Measurements from ENCODE around the gene SMAD3.

Gene SMAD3

DNA sequence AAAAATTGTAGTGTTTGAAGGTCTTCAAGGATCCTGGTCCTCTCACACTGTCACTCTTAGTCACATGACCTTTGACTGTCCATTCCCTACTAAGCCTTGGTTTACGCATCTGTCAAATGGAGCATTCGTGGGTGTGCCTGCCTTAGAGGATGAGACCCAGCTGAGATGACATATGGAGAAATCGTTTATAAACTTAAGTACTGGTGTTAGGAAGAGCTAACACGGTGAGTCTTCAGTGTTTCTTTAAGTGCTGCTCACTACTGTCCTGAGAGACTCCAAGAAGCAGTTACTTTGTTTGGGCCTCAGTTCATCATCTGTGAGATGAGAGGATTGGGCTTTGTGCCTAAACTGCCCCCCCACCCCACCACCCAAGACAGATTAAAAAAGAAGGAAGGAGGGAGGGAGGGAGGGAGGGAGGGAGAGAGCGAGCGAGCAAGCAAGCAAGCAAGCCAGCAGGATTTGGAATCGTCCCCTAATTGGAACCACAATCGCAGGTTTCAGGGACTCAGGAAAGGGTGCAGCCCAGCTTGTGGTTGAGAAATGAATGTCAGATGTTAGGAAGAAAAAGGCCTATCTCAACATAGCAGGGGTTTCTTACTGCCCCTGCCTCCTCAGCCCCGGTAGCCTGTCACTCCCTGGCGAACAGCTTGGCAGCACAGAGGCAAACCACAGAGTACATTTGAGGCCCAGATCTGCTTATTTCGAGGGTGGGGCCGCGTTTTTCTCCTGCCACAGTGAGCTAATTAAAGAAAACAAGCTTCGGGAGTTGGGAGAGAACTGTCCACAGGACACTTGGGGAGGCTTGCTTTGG, 32.7 kb downstream of the SMAD3 start:
- DNase-seq: no peak

- DNase-seq: no peak
Observed at GRCh38 chr15:67098768-67099282, 33.4 kb downstream of the SMAD3 start.

GRCh38 chr15:67100124-67100791, 34.9 kb downstream of the SMAD3 start:
- DNase-seq: no peak

DNA sequence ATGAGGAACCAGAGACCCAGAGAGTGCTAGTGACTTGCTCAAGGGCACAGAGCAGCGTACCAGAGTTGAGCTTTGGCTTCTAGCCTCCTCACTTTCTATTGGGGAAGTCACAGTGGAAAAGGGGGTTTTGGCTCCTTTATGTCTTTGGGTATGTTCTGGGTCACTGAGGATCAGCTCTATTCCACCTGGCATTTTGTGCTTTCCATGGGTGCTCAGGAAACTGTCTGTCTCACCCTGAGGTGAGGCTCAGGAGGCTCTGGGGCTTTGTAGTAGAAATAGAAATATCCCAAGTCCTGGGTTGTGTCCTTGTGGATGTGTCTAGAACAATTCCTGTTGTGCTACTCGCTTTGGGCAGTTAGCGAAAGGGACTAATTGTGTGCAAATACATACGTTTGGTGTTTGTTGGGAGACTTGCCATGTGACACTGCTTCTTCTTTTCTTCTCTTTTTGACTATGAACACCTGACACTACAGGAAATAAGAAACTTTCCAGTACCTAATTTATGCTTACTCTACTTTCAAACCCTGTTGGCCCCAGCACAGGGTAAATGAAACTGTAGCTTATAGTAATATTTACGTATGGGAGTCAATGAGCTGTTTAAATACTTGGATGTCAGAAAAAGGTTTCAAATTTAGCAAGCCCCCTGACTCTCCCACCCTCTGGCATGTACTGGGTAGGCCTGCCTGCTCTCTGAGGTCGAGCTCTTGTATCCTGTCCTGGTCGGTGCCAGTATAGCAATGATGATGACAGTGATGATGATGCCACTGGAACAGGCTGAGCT, 35.6 kb downstream of the SMAD3 start:
- DNase-seq: no peak

DNA sequence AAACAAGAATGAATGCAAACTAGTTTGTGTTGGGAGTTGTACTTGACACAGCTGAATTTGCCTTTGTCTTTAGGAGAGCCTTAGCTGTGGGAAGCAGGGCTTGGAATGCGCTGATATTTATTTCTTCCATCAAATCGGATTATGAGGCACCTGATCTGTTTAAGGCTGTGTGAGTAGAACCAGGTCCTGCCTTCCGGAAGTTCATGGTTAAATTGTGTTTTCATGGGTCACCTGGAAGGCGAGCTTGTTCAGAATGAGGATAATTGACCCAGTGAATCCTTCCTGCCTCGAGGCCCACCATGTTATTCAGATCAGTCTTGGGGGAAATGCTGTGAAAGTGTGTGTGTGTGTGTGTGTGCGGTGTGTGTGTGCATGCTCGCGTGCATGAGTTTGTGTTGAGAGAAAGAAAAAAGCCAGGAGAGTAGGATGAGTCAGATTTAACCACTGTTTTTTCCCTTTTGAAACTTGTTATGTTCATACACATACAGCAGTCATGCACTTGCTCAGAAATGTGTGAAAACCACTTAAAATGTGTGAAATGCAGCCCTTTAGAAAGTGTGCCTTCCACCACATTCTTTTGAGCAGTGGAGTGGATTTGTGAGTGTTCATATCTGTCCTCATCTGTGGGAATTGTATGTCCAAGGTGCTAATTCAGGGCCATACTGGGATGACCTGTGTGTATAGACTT, 36.7 kb downstream of the SMAD3 start:
- no peak for DNase-seq

DNA sequence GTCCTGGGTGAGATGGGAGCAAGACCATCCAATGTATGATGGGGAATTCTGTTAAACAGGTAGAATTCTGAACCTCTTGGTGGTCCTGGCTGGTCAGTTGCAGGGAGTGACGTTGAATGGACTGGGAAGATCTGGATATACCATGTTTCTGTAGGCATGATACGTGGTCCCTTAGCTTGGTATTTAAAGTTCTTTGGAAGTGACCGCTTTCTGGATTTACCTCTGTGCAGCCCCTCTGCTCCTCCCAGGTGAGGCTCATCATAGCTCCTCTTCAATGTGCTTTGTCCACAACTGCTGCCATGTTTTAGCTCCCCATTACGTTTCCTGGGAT, 37.2 kb downstream of the SMAD3 start:
- DNase-seq: no peak

- DNase-seq: no peak
Observed at GRCh38 chr15:67103021-67103420, 37.6 kb downstream of the SMAD3 start.

- DNase-seq: no peak
Observed at GRCh38 chr15:67103432-67103831, 38.0 kb downstream of the SMAD3 start.

- no peak for DNase-seq
Observed at GRCh38 chr15:67103869-67104268, 38.5 kb downstream of the SMAD3 start.

- no peak for DNase-seq
Observed at GRCh38 chr15:67104510-67104909, 39.1 kb downstream of the SMAD3 start.

DNA sequence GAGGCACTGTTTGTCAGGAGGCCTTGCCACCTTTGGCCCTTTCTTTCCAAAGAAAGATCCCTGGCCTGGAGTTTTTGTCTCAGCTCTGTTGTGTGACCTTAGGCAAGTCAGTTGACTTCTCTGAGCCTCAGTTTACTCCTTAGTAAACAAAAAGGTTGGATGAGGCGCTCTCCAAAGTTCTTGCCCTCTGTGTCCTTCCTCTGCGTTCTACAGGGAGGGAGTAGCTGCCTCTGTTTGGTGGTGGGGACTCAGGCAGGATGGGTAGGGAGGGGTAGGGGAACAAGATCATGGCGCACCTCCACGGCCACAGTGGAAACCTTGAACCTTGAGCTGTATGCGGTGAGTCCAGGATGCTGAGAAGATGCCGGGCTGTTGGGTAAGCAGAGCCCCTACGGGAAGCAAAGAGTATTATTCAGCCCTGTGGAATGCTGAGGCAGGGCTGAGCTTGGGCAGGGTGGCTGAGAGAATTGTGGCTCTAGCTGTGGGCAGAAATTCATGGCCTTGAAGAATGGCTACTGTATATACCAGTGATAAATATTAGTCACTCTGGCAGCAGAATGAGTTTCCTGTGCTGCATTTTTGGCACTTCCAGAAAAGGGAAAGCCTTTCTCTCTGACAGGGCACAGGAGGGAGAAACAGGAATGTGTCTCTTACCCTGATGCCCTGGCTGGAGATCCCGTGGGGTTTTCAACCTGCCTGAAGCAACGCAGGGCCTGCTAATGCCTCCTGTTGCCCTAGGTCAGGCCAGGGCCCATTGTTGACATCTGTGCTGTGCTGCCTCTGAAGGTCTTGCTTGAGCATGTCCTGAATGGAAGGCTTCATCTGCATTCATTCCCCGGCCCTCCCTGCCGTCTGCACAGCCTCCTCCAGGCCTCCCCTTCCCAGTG, 39.9 kb downstream of the SMAD3 start:
- no peak for DNase-seq

- DNase-seq: no peak
Observed at GRCh38 chr15:67105991-67106763, 40.8 kb downstream of the SMAD3 start.

- DNase-seq: no peak
Observed at GRCh38 chr15:67106764-67107013, 41.3 kb downstream of the SMAD3 start.

- no peak for DNase-seq
Observed at GRCh38 chr15:67107014-67107812, 41.8 kb downstream of the SMAD3 start.

DNA sequence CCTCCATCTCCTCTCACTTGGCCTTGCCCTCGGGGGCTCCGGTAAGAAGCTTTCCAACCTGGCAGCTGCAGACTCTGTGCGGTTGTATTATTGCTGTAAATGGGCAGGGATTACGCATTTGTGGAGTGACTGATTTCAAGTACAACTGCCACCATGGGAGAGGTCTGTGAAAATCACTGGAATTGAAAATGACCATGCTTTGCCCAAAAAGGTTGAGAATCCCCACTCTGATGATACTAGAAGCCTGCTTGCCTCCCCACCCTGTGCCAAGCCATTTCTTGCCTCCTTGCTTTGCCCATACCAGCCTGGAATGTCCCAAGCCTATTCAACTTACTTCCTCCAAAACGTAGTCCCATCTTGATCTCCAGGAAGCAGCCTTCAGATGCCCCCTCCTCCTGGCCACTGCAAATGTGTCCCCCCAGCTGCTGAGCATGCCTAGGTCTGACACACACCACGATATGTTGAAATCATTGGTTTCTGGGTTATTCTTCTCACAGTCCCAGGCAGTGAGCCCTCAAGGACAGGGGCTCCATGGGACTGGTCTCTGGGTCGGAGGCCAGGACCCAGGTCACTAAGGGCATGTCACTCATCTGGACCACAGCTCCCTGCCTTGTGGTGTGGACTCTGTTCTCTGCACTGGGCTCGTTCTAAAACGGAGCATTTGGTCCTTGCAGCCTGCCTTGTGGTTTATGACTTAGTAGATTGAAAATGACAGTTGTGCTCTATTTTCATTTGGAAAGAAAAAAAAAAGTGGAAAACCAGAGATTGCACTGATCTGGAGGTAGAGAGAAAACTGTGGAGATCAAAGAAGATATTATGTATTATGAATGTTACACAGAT, 42.9 kb downstream of the SMAD3 start:
- DNase-seq: no peak

- no peak for DNase-seq
Observed at GRCh38 chr15:67109141-67110034, 44.0 kb downstream of the SMAD3 start.

GRCh38 chr15:67110361-67110781, 45.0 kb downstream of the SMAD3 start:
- no peak for DNase-seq

Data from NCI-H2081 (cell line).